SK-N-SH (cell line): ENCODE data around the gene CEP41. TPM values are rescaled to one million over a fixed set of nuclear protein-coding genes. Genes with fewer than 3 reads are reported as not detected.

Source experiments
- CTCF ChIA-PET: fragments of 300-600, 350-600 bp; formaldehyde crosslinking; extraction: SDS; loops from one replicate; lab custom pipeline; 2021; lab: Yijun Ruan, JAX
- POLR2A ChIA-PET: fragments of 350-600 bp; sonication (Branson Sonifier 250); formaldehyde crosslinking; extraction: SDS; loops from one replicate; lab custom pipeline; 2020; ENCODE audit warnings: antibody characterized with exemption, inconsistent platforms; lab: Yijun Ruan, JAX
- DNase-seq: peaks from one replicate; pipeline ENCODE4 v3.0.0; 2012
- H2AFZ ChIP-seq: fragments of 200-600 bp; sonication (generic); 2 replicates; pipeline ENCODE4 v1.8.1; 2016; ENCODE audit warnings: antibody characterized with exemption, mild to moderate bottlenecking, low read depth
- H3F3A ChIP-seq: fragments of 200-600 bp; sonication (generic); replicated peaks from 2 replicates; pipeline ENCODE3; 2016; ENCODE audit warnings: antibody characterized with exemption, mild to moderate bottlenecking; ENCODE audit not compliant: insufficient read depth
- H3K27ac ChIP-seq, 2 experiments: fragments of 200-500 bp in 1 of 2; fragments of 200-600 bp in 1 of 2; sonication (Bioruptor generic) in 1 of 2; sonication (generic), shearing (Covaris generic) in 1 of 2; 2 replicates each; pipeline versions ENCODE4 v1.5.1 to v1.6.1; 2014 to 2016; ENCODE audit warnings: low read depth in 2 of 2, inconsistent platforms in 1 of 2, low read length in 1 of 2, mild to moderate bottlenecking in 1 of 2, mixed read lengths in 1 of 2
- H3K27me3 ChIP-seq: fragments of 200-600 bp; sonication (generic), shearing (Covaris generic); 2 replicates; pipeline ENCODE4 v1.6.1; 2016; ENCODE audit warnings: mixed run types; ENCODE audit not compliant: insufficient read depth
- H3K36me3 ChIP-seq, 2 experiments: fragments of 200-500 bp in 1 of 2; fragments of 200-600 bp in 1 of 2; sonication (Bioruptor generic) in 1 of 2; sonication (generic) in 1 of 2; replicated peaks in 1 of 2; 2 replicates each; pipeline versions ENCODE3 to v1.5.1; 2014 to 2016; ENCODE audit warnings: low read length in 1 of 2, mild to moderate bottlenecking in 1 of 2; ENCODE audit not compliant: insufficient read depth in 2 of 2, control insufficient read depth in 1 of 2
- H3K4me1 ChIP-seq, 2 experiments: fragments of 200-500 bp in 1 of 2; fragments of 200-600 bp in 1 of 2; sonication (Bioruptor generic) in 1 of 2; sonication (generic), shearing (Covaris generic) in 1 of 2; 2 replicates each; pipeline versions ENCODE4 v1.5.1 to v1.6.1; 2014 to 2016; ENCODE audit warnings: low read depth in 1 of 2, low read length in 1 of 2, mixed run types in 1 of 2; ENCODE audit not compliant: insufficient read depth in 2 of 2, control insufficient read depth in 1 of 2
- H3K4me2 ChIP-seq: fragments of 200-600 bp; sonication (generic), shearing (Covaris generic); 2 replicates; pipeline ENCODE4 v1.6.1; 2017; ENCODE audit warnings: mixed run types
- H3K4me3 ChIP-seq, 2 experiments: fragments of 200-500 bp in 1 of 2; fragments of 200-600 bp in 1 of 2; sonication (Bioruptor generic) in 1 of 2; sonication (generic), shearing (Covaris generic) in 1 of 2; 2 replicates each; pipeline versions ENCODE4 v1.5.1 to v1.8.1; 2014 to 2016; ENCODE audit warnings: low read depth in 2 of 2, inconsistent platforms in 1 of 2, low read length in 1 of 2, mild to moderate bottlenecking in 1 of 2, mixed read lengths in 1 of 2, moderate library complexity in 1 of 2
- H3K79me2 ChIP-seq: fragments of 200-600 bp; sonication (generic); 2 replicates; pipeline ENCODE4 v1.8.1; 2017; ENCODE audit warnings: mild to moderate bottlenecking; ENCODE audit not compliant: insufficient read depth
- H3K9ac ChIP-seq: fragments of 200-600 bp; sonication (generic); 2 replicates; pipeline ENCODE4 v1.6.1; 2017; ENCODE audit warnings: mixed run types
- H3K9me2 ChIP-seq: fragments of 200-600 bp; sonication (generic); 2 replicates; pipeline ENCODE4 v1.6.1; 2017; ENCODE audit warnings: mixed run types
- H3K9me3 ChIP-seq: fragments of 200-600 bp; sonication (generic); 2 replicates; pipeline ENCODE4 v1.6.1; 2017; ENCODE audit warnings: mixed run types, mild to moderate bottlenecking, moderate library complexity
- H4K20me1 ChIP-seq: fragments of 200-600 bp; sonication (generic); 2 replicates; pipeline ENCODE4 v1.6.1; 2017; ENCODE audit warnings: mild to moderate bottlenecking, mixed run types; ENCODE audit not compliant: insufficient read depth
- ELF1 ChIP-seq: IDR thresholded peaks from 2 replicates; pipeline ENCODE4 v1.4.0; 2012
- EP300 ChIP-seq, 2 experiments: IDR thresholded peaks; 2 replicates each; pipeline versions ENCODE4 v1.4.0 to v1.6.1; 2012; ENCODE audit warnings: borderline replicate concordance in 1 of 2, low read depth in 1 of 2, low read length in 1 of 2
- FOSL2 ChIP-seq: IDR thresholded peaks from 2 replicates; pipeline ENCODE4 v1.4.0; 2012; ENCODE audit warnings: low read depth, mild to moderate bottlenecking, moderate library complexity, borderline replicate concordance
- FOXJ3 ChIP-seq: sonication (generic); formaldehyde crosslinking; IDR thresholded peaks from 2 replicates; pipeline ENCODE4 v1.5.1; 2020; ENCODE audit warnings: mild to moderate bottlenecking, missing genetic modification reagents
- GATA2 ChIP-seq: sonication (generic); formaldehyde crosslinking; IDR thresholded peaks from 2 replicates; pipeline ENCODE4 v1.5.0; 2020; ENCODE audit warnings: mild to moderate bottlenecking, missing genetic modification reagents
- MEF2A ChIP-seq: IDR thresholded peaks from 2 replicates; pipeline ENCODE4 v1.4.0; 2012; ENCODE audit warnings: low read depth, borderline replicate concordance
- MXI1 ChIP-seq: IDR thresholded peaks from 2 replicates; pipeline ENCODE4 v1.6.1; 2012; ENCODE audit warnings: mild to moderate bottlenecking, low read depth, low read length, improper control_type of control experiment
- POLR2AphosphoS5 ChIP-seq: IDR thresholded peaks from 2 replicates; pipeline ENCODE4 v1.6.1; 2012; ENCODE audit warnings: low read depth, low read length
- RCOR1 ChIP-seq: fragments of 150-350 bp; IDR thresholded peaks from 2 replicates; pipeline ENCODE4 v1.6.1; 2017; ENCODE audit warnings: antibody characterized with exemption, low read length
- RXRA ChIP-seq: IDR thresholded peaks from 2 replicates; pipeline ENCODE4 v1.4.0; 2012; ENCODE audit warnings: low read depth, mild to moderate bottlenecking, borderline replicate concordance
- SMC3 ChIP-seq: IDR thresholded peaks from 2 replicates; pipeline ENCODE4 v1.6.1; 2012; ENCODE audit warnings: low read depth, low read length, improper control_type of control experiment
- TAF1 ChIP-seq: IDR thresholded peaks from 2 replicates; pipeline ENCODE4 v1.6.1; 2012; ENCODE audit warnings: low read depth, mild to moderate bottlenecking, low read length, moderate library complexity, borderline replicate concordance
- TCF12 ChIP-seq: IDR thresholded peaks from 2 replicates; pipeline ENCODE4 v1.4.0; 2012
- YY1 ChIP-seq: IDR thresholded peaks from 2 replicates; pipeline ENCODE4 v1.4.0; 2012; ENCODE audit warnings: low read depth, mild to moderate bottlenecking
- WGBS: methylation state at CpG from one replicate; pipeline ENCODE4 v1.1.6; 2017; ENCODE audit warnings: low lambda C conversion rate; 5-methylcytosine and 5-hydroxymethylcytosine counted together
- polyA plus RNA-seq, 3 experiments: library from polyadenylated mRNA; depleted of rRNA; stranded (reverse); fragments of >200 nt; gene quantifications; 2 replicates each; pipeline ENCODE4 v1.2.3, GENCODE V29; 2012
- TF ChIP-seq, protein P1 (sequence below): IDR thresholded peaks from 2 replicates; pipeline ENCODE4 v1.4.0; 2012; ENCODE audit warnings: low read depth
- TF ChIP-seq, protein P2 (sequence below): IDR thresholded peaks from 2 replicates; pipeline ENCODE4 v1.6.1; 2012; ENCODE audit warnings: mild to moderate bottlenecking, low read depth, low read length, moderate library complexity

Gene CEP41
- polyA plus RNA-seq, 1 of the 3 experiments (the other 2 are of a cell fraction) = 20.9 TPM

DNA sequence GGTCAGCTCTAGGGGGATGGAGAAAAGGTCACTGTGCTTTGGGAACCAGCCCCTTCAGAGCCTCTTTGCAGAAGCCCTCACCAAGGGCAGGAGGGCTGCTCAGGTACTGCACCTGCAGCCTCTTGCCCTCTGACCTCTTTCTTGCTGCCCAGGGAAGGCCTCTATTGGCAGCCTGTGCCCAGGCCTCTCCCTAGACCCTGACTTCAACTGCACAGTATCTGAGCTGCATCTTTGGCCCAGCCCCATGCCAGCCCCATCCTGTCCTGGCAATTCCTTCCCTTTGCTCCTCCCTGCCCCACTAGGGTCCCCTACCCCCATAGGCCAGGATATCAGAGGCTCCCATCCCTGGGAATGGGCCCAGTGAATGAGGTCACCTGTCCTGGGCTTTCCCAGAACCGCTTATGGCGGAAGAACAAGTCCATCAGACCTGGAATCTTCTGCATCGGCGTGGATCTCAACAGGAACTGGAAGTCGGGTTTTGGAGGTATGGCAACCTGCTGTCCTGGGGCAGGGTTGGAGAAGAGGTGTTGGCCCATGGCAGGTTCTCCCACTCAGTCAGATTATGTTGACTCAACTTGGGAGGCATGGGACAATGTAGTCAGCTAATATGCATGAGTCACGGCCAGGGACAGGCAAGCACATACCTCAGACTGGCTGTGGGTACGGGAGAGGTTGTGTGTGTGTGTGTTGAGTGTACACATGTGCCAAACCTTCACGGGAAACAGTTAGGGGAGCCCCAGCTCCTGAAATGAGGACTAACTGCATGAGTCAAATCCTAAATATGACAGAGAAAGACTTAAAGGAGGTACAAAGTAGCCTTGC is 77.6 kb downstream of the CEP41 start (continued):
- TF ChIP-seq RXRA = peak; percentile 52; the same call in 1 of the 2 replicates
- no peak for TF ChIP-seq RCOR1
- no peak for TF ChIP-seq MEF2A
- TF ChIP-seq, protein P1, sequence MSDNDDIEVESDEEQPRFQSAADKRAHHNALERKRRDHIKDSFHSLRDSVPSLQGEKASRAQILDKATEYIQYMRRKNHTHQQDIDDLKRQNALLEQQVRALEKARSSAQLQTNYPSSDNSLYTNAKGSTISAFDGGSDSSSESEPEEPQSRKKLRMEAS = peak; percentile 82
- TF ChIP-seq GATA2 (CRISPR knock-in tag) = no peak
- no peak for TF ChIP-seq MXI1
- TF ChIP-seq FOSL2 = peak; percentile 97
- TF ChIP-seq TAF1 = no peak
- no peak for TF ChIP-seq FOXJ3
- TF ChIP-seq YY1 = no peak
- peak; percentile 90 for TF ChIP-seq TCF12

DNA sequence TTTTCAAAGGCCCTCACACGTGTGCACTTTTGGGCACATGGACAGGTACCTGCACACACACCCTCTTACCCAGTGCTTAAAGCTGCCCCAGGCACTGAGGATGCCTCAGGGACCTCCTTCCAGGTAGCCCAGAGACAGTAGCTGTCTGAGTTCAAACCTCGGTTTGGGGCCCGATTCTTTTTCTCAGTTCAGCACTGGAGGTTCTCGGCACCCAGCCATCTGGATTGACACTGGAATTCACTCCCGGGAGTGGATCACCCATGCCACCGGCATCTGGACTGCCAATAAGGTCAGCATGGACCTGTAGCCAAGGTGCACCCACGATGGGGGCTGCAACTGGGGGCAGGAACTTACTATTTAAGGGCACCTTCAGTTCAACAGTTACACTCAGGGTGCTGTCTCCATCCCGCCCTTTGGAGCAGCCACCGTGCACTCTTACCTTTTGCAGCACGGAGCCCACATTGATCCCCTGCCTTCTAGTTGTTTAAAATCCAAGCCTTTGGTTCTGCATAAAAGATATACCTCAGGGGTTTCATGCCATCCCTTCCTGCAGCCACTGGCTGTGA is 78.5 kb downstream of the CEP41 start:
- no peak for TF ChIP-seq EP300 (IDR thresholded peaks at IDR 0.05; ENCODE audit: borderline replicate concordance in 1 of 2, low read depth in 1 of 2, low read length in 1 of 2)
- no peak for TF ChIP-seq FOXJ3
- TF ChIP-seq, protein P2, sequence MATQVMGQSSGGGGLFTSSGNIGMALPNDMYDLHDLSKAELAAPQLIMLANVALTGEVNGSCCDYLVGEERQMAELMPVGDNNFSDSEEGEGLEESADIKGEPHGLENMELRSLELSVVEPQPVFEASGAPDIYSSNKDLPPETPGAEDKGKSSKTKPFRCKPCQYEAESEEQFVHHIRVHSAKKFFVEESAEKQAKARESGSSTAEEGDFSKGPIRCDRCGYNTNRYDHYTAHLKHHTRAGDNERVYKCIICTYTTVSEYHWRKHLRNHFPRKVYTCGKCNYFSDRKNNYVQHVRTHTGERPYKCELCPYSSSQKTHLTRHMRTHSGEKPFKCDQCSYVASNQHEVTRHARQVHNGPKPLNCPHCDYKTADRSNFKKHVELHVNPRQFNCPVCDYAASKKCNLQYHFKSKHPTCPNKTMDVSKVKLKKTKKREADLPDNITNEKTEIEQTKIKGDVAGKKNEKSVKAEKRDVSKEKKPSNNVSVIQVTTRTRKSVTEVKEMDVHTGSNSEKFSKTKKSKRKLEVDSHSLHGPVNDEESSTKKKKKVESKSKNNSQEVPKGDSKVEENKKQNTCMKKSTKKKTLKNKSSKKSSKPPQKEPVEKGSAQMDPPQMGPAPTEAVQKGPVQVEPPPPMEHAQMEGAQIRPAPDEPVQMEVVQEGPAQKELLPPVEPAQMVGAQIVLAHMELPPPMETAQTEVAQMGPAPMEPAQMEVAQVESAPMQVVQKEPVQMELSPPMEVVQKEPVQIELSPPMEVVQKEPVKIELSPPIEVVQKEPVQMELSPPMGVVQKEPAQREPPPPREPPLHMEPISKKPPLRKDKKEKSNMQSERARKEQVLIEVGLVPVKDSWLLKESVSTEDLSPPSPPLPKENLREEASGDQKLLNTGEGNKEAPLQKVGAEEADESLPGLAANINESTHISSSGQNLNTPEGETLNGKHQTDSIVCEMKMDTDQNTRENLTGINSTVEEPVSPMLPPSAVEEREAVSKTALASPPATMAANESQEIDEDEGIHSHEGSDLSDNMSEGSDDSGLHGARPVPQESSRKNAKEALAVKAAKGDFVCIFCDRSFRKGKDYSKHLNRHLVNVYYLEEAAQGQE = no peak
- no peak for TF ChIP-seq SMC3
- no peak for TF ChIP-seq ELF1
- TF ChIP-seq, protein P1 = no peak
- no peak for TF ChIP-seq POLR2AphosphoS5
- Histone ChIP-seq H3K4me1 (peaks cover 28 to 38% of the 10 kb centered on the region in 2 experiments), H3K4me2 (no peak overlapping the region), H3K9me3 (no peaks in the 10 kb centered on the region), H3K27me3 (no peaks in the 10 kb centered on the region), H3K9me2 (no peaks in the 10 kb centered on the region), H3K4me3 (no peak overlapping the region), H2AFZ (no peak overlapping the region), H3K27ac (no peak overlapping the region), H3K79me2 (no peaks in the 10 kb centered on the region), H3K36me3 (no peaks in the 10 kb centered on the region), H3K9ac (no peak overlapping the region), H4K20me1 (no peaks in the 10 kb centered on the region), H3F3A (peaks cover 17% of the 10 kb centered on the region)
- ChIA-PET POLR2A (no interaction called here), CTCF (interaction anchor here (0.7 kb wide), 1 partner anchor 1355 kb away, joined by 3 read pairs; no protein-coding TSS in a partner anchor)
- 93% methylated on average over 10 of the region's 10 CpGs for WGBS
- DNase-seq = no peak
